Measurements from ENCODE around the gene FAM131C.
"Not testable (repeated sequence)": the region's sequence is repeated elsewhere in the genome, so short reads cannot be mapped to it uniquely, and the experiment has no call there.

Gene FAM131C

GRCh38 chr1:16058394-16059120 is 14.9 kb downstream of the FAM131C start:
- DNase-seq (ENCODE audit: low spot score) = not testable (repeated sequence)

GRCh38 chr1:16057314-16057915 is 16.0 kb downstream of the FAM131C start:
- not testable (repeated sequence) for DNase-seq (ENCODE audit: low spot score)

GRCh38 chr1:16056521-16056912 is 16.9 kb downstream of the FAM131C start:
- DNase-seq (ENCODE audit: low spot score) = not testable (repeated sequence)

GRCh38 chr1:16055613-16056520 is 17.6 kb downstream of the FAM131C start:
- DNase-seq (ENCODE audit: low spot score) = peak; percentile 88

GRCh38 chr1:16054598-16055540 is 18.6 kb downstream of the FAM131C start:
- no peak for DNase-seq (ENCODE audit: low spot score)

GRCh38 chr1:16053781-16054502 is 19.5 kb downstream of the FAM131C start:
- DNase-seq (ENCODE audit: low spot score) = no peak

- DNase-seq (ENCODE audit: low spot score) = not testable (repeated sequence)
Observed at GRCh38 chr1:16051949-16052348, 21.5 kb downstream of the FAM131C start.

GRCh38 chr1:16051039-16051438 is 22.4 kb downstream of the FAM131C start:
- no peak for DNase-seq (ENCODE audit: low spot score)

- DNase-seq (ENCODE audit: low spot score) = no peak
Observed at GRCh38 chr1:16050328-16050727, 23.1 kb downstream of the FAM131C start.

- DNase-seq (ENCODE audit: low spot score) = peak; percentile 60
Observed at GRCh38 chr1:16048573-16049189, 24.8 kb downstream of the FAM131C start.

GRCh38 chr1:16047791-16048475 is 25.5 kb downstream of the FAM131C start:
- no peak for DNase-seq (ENCODE audit: low spot score)

- no peak for DNase-seq (ENCODE audit: low spot score)
Observed at GRCh38 chr1:16046842-16047241, 26.6 kb downstream of the FAM131C start.

GRCh38 chr1:16043950-16044349 is 29.5 kb downstream of the FAM131C start:
- DNase-seq (ENCODE audit: low spot score) = no peak

- no peak for DNase-seq (ENCODE audit: low spot score)
Observed at GRCh38 chr1:16043521-16043920, 29.9 kb downstream of the FAM131C start, which contains the start of gene CLCNKB. TSS of gene CLCNKB (plus strand) at chr1:16043782. CDS start at chr1:16044493, 711 bp downstream.

GRCh38 chr1:16042654-16043053 is 30.8 kb downstream of the FAM131C start:
- DNase-seq (ENCODE audit: low spot score) = not testable (repeated sequence)

- no peak for DNase-seq (ENCODE audit: low spot score)
Observed at GRCh38 chr1:16042096-16042495, 31.4 kb downstream of the FAM131C start.

- DNase-seq (ENCODE audit: low spot score) = no peak
Observed at GRCh38 chr1:16041200-16041599, 32.3 kb downstream of the FAM131C start.

- not testable (repeated sequence) for DNase-seq (ENCODE audit: low spot score)
Observed at GRCh38 chr1:16039871-16040270, 33.6 kb downstream of the FAM131C start.

GRCh38 chr1:16038620-16038912 is 34.9 kb downstream of the FAM131C start:
- DNase-seq (ENCODE audit: low spot score) = no peak

GRCh38 chr1:16036461-16036860 is 37.0 kb downstream of the FAM131C start:
- DNase-seq (ENCODE audit: low spot score) = not testable (repeated sequence)

Data from HuH-7 (cell line).